Heart left ventricle (tissue), 16 donors: ENCODE measurements around the gene PURB. TPM values are rescaled to one million over a fixed set of nuclear protein-coding genes. Genes with fewer than 3 reads are reported as not detected.
"Not testable (repeated sequence)": the region's sequence is repeated elsewhere in the genome, so short reads cannot be mapped to it uniquely, and the experiment has no call there.

Experiments
- ATAC-seq, 4 donors: fragments of 200-7000 bp; cut with Tn5 transposase; one replicate each; pipeline ENCODE4 v1.9.1; 2020 to 2022; ENCODE audit warnings: moderate library complexity in 4 of 4, mild to moderate bottlenecking in 3 of 4, moderate number of reproducible peaks in 1 of 4
- DNase-seq, 5 donors: peaks; one replicate each; pipeline ENCODE4 v3.0.0-alpha.2; 2020
- H3K27ac ChIP-seq, 12 donors: fragments of 200-600 bp; sonication (generic) in 4 of 12; one replicate each; pipeline versions ENCODE4 v1.5.0 to v1.8.0; 2016 to 2022; ENCODE audit warnings: mild to moderate bottlenecking in 2 of 12
- H3K27me3 ChIP-seq, 9 donors: fragments of 200-600 bp; sonication (generic) in 2 of 9; one replicate each; pipeline versions ENCODE4 v1.5.1 to v1.8.0; 2016 to 2022; ENCODE audit warnings: mild to moderate bottlenecking in 3 of 9
- H3K36me3 ChIP-seq, 9 donors: fragments of 200-600 bp; sonication (generic) in 2 of 9; one replicate each; pipeline versions ENCODE4 v1.5.0 to v1.8.0; 2018 to 2022; ENCODE audit warnings: mild to moderate bottlenecking in 2 of 9
- H3K4me1 ChIP-seq, 12 donors: fragments of 200-600 bp; sonication (generic) in 4 of 12; one replicate each; pipeline versions ENCODE4 v1.5.0 to v1.8.0; 2016 to 2022; ENCODE audit warnings: mild to moderate bottlenecking in 3 of 12
- H3K4me3 ChIP-seq, 12 donors: fragments of 200-600 bp; sonication (generic) in 4 of 12; one replicate each; pipeline versions ENCODE4 v1.5.0 to v1.8.0; 2017 to 2022; ENCODE audit warnings: mild to moderate bottlenecking in 9 of 12, moderate library complexity in 4 of 12
- H3K9me3 ChIP-seq, 12 donors: fragments of 200-600 bp; sonication (generic) in 4 of 12; one replicate each; pipeline versions ENCODE4 v1.5.0 to v1.8.0; 2016 to 2022; ENCODE audit warnings: mild to moderate bottlenecking in 1 of 12
- CTCF ChIP-seq, 12 donors: fragments of 200-600 bp; sonication (generic) in 4 of 12; IDR thresholded peaks; one replicate each; pipeline versions ENCODE4 v1.5.0 to v1.8.0; 2018 to 2022; ENCODE audit warnings: antibody characterized with exemption in 12 of 12, mild to moderate bottlenecking in 5 of 12
- POLR2A ChIP-seq, 2 donors: fragments of 450-650 bp; IDR thresholded peaks; one replicate each; pipeline ENCODE4 v1.6.1; 2017; ENCODE audit warnings: antibody characterized with exemption in 2 of 2, mild to moderate bottlenecking in 2 of 2, moderate library complexity in 2 of 2
- WGBS, 4 donors: extraction: QIAGEN DNeasy Blood & Tissue Kit in 2 of 4; methylation state at CpG; one replicate each; pipeline versions ENCODE4 v1.1.5 to v1.1.7; 2013 to 2018; 5-methylcytosine and 5-hydroxymethylcytosine counted together
- intact Hi-C, 10 donors: fragments of 100-400 bp; cut with DNase I; formaldehyde crosslinking; loops; one replicate each; pipeline versions ENCODE4 v1.11.1 to v1.14.2; 2022
- long read RNA-seq, 3 donors: library from polyadenylated mRNA; unstranded; transcript quantifications; one replicate each; pipeline ENCODE4 v2.0.0, GENCODE V29; 2020 to 2021
- polyA plus RNA-seq, 2 donors: library from polyadenylated mRNA; stranded (reverse); fragments of 200-250 nt; gene quantifications; one replicate each; pipeline ENCODE4 v1.2.3, GENCODE V29; 2013
- total RNA-seq, 9 donors: library from RNA; depleted of rRNA in 2 of 9; stranded (reverse); fragments of >200 nt in 2 of 9; fragmentation: NEBNext Ultra II Directional in 3 of 9; extraction: Animal tissue kit (Norgen Biotek cat#: 25700) in 3 of 9; gene quantifications; one replicate each; pipeline versions ENCODE4 v1.1.0 to v1.2.4, GENCODE V29; 2016 to 2023
- donor health status: ischemic (EF 13 %, LVEDD 7.1; RV severe dilation, severe dysfunction).
- donor health status: healthy with polysubstance abuse.
- donor health status: DM: no; HTN: yes; CAD: no.
- donor health status: DM: no; HTN: no; CAD: no.
- donor health status: ischemic (EF 25% LVEDD 6.9; RV normal size, moderate dysfunction).
- donor health status: ischemic (EF 25% LVEDD 5.7; RV mildly dilated, moderate dysfunction).
- donor health status: healthy.
- donor health status: DM: yes; HTN: yes; CAD: no.
- donor health status: ischemic (EF 35%, LVEDD 5.7; RV mildly dilated, moderate dysfunction).
- donor health status: nonischemic (EF 11% LVEDD 7.7; RV severe dilation, severe dysfunction).
- donor health status: DM: yes; HTN: yes; CAD: no.
- donor health status: PGD.
- donor health status: ischemic (EF 29% LVEDD 5.4; RV normal size, mild dysfunction).
- donor health status: nonischemic (EF 23%, LVEDD 6.1; RV moderate dilation, normal function).

Gene PURB
- total RNA-seq (10 to 100 TPM in 8 of 9 donors, 1 to 10 TPM in 1; 9.8 to 19.4 (median 15.8) TPM), polyA plus RNA-seq (10 to 100 TPM in 1 of 2 donors, 1 to 10 TPM in 1; 5.5 to 15.7 TPM)
- long read RNA-seq, donor 1, full-length matches to known transcripts, result 40 of 40 reads
- long read RNA-seq, donor 1, partial matches to known transcripts, result 0 of 40 reads
- long read RNA-seq, donor 1, other reads (novel, unspliced or antisense), result 0 of 40 reads
- long read RNA-seq, donor 2, full-length matches to known transcripts, result 3 of 3 reads
- long read RNA-seq, donor 2, partial matches to known transcripts, result 0 of 3 reads
- long read RNA-seq, donor 2, other reads (novel, unspliced or antisense), result 0 of 3 reads
- long read RNA-seq, donor 3, full-length matches to known transcripts, result 54 of 55 reads
- long read RNA-seq, donor 3, partial matches to known transcripts, result 0 of 55 reads
- long read RNA-seq, donor 3, other reads (novel, unspliced or antisense), result 1 of 55 reads

GRCh38 chr7:44885394-44886317 lies at the start of gene PURB:
TSS of gene PURB (minus strand) at chr7:44885530. CDS start at chr7:44885348, 182 bp downstream.
- Histone ChIP-seq H3K4me1 (peaks cover 5 to 51% (median 42%) of the 10 kb centered on the region in 12 donors), H3K27ac (peak within 1 kb of the TSS; percentile 81 to 99 (median 98)), H3K27me3 (no peaks in the 10 kb centered on the region), H3K36me3 (peaks cover 0 to 16% (median 0%) of the 10 kb centered on the region in 9 donors), H3K4me3 (peak within 1 kb of the TSS; percentile 68 to 99 (median 90)), H3K9me3 (no peaks in the 10 kb centered on the region)
- TF ChIP-seq POLR2A (IDR thresholded peaks at IDR 0.05) (peak; percentile 87 to 94), CTCF (IDR thresholded peaks at IDR 0.05) (no peak)
- 1 to 2% (median 1%) methylated on average over 23 to 72 of the region's 72 CpGs for WGBS, 4 donors
- ATAC-seq (peak; percentile 97 to 98 (median 98)), DNase-seq (peak; percentile 94 to 98 (median 96))
- intact Hi-C loops, result loop anchor here in 4 of 10 donors (1.0 to 10.0 kb wide), 5 partner anchors 37 to 229 kb away; partner anchors contain the start of genes H2AZ2 (in 1 of the 4), MYO1G (in 1 of the 4) and TBRG4 (in 1 of the 4)

DNA sequence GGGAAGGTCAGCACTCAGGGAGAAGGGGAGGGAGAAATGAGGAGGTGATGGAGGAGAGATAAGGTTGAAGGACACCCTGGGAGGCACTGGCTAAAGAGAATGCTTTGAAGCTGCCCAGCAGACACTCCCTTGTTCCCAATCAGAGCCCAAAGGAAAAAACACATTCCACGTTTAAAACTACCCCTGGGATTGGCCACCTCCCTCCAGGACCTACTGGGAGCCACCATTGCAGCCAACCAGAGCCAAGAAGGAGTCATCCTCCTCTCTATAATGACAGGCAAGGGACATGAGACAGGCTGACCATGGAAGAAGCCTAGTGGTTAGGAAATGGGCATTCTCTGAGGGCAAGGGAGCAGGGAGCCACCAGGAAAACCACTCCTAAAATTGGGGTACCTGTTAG lies 49.7 kb upstream of the PURB start:
- no peaks in the 10 kb centered on the region for H3K27me3 ChIP-seq
- H3K4me1 ChIP-seq, result no peaks in the 10 kb centered on the region
- ATAC-seq (no peak), DNase-seq (no peak)
- 8 to 33% (median 19%) methylated on average over 1 of the region's 1 CpG for WGBS, 4 donors
- TF ChIP-seq POLR2A (IDR thresholded peaks at IDR 0.05) (no peak), CTCF (IDR thresholded peaks at IDR 0.05) (no peak)
- intact Hi-C loops, result no loop called here
- H3K27ac ChIP-seq, result no peak overlapping the region
- H3K36me3 ChIP-seq, result no peaks in the 10 kb centered on the region
- H3K9me3 ChIP-seq, result peaks cover 0 to 7% (median 0%) of the 10 kb centered on the region in 12 donors
- H3K4me3 ChIP-seq, result no peak overlapping the region

DNA sequence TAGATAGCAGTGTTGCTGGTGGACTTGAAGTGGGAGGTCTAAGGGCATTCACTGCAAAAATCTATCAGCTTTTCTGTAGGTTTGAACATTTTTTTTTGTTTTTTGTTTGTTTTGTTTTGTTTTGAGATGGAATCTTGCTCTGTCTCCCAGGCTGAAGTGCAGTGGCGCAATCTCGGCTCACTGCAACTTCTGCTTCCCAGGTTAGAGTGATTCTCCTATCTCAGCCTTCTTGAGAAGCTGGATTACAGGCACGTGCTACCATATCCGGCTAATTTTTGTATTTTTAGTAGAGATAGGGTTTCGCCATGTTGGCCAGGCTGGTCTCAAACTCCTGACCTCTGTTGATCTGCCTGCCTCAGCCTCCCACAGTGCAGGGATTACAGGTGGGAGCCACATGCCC lies 49.2 kb upstream of the PURB start:
- H3K4me1 ChIP-seq, H3K27me3 ChIP-seq, H3K9me3 ChIP-seq, ATAC-seq, intact Hi-C loops, H3K4me3 ChIP-seq, H3K36me3 ChIP-seq, H3K27ac ChIP-seq, DNase-seq: not testable (repeated sequence)
- WGBS, 4 donors, result 66 to 77% (median 73%) methylated on average over 5 of the region's 5 CpGs

DNA sequence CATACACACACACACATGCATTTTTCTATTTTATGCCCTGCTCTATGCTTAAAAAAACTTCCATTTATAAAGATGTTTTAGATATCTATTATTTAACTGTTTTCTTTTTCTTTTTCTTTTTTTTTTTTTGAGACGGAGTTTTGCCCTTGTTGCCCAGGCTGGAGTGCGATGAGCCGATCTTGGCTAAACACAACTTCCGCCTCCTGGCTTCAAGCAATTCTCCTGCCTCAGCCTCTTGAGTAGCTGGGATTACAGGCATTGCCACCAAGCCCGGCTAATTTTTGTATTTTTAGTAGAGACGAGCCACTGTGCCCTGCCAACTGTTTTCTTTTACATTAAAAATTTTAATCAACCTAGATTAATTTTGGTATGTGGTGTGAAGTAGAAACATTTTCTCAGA lies 45.6 kb upstream of the PURB start:
- peaks cover 0 to 9% (median 0%) of the 10 kb centered on the region in 12 donors for H3K9me3 ChIP-seq
- 87 to 92% (median 88%) methylated on average over 6 of the region's 6 CpGs for WGBS, 4 donors
- ATAC-seq (no peak), DNase-seq (no peak)
- H3K36me3 ChIP-seq, result no peaks in the 10 kb centered on the region
- H3K27ac ChIP-seq, result no peak overlapping the region
- intact Hi-C loops, result no loop called here
- H3K4me1 ChIP-seq, result no peaks in the 10 kb centered on the region
- peaks cover 0 to 7% (median 0%) of the 10 kb centered on the region in 9 donors for H3K27me3 ChIP-seq
- H3K4me3 ChIP-seq, result no peak overlapping the region
- TF ChIP-seq CTCF (IDR thresholded peaks at IDR 0.05) (no peak), POLR2A (IDR thresholded peaks at IDR 0.05) (no peak)
